SU-DHL-6 (cell line): ENCODE measurements around the gene UBTD2.

Experiments
- H2AFZ ChIP-seq: fragments of 200-600 bp; sonication (generic); 2 replicates; pipeline ENCODE4 v1.6.1; 2014; ENCODE audit warnings: low read depth, mild to moderate bottlenecking, moderate library complexity, mixed read lengths, antibody characterized with exemption, low read length; ENCODE audit not compliant: severe bottlenecking
- H3F3A ChIP-seq: fragments of 200-600 bp; shearing (Covaris generic); 2 replicates; pipeline ENCODE4 v1.6.0; 2016; ENCODE audit warnings: antibody characterized with exemption, mild to moderate bottlenecking; ENCODE audit not compliant: insufficient read depth
- H3K27ac ChIP-seq: fragments of 200-600 bp; sonication (generic); 2 replicates; pipeline ENCODE4 v1.5.1; 2016; ENCODE audit warnings: low read depth, mild to moderate bottlenecking, low read length, moderate library complexity, mixed read lengths
- H3K27me3 ChIP-seq: fragments of 200-600 bp; sonication (generic), shearing (Covaris generic); 2 replicates; pipeline ENCODE4 v1.6.0; 2014; ENCODE audit warnings: mild to moderate bottlenecking, low read length
- H3K36me3 ChIP-seq: fragments of 200-600 bp; sonication (generic); 2 replicates; pipeline ENCODE4 v1.6.1; 2014; ENCODE audit warnings: mild to moderate bottlenecking, low read length, mixed read lengths
- H3K4me2 ChIP-seq: fragments of 300-600, 200-600 bp; shearing (Covaris generic), sonication (generic); 2 replicates; pipeline ENCODE4 v1.6.0; 2014; ENCODE audit warnings: low read length, low read depth, mild to moderate bottlenecking; ENCODE audit not compliant: poor library complexity, severe bottlenecking
- H3K4me3 ChIP-seq: fragments of 200-600 bp; sonication (generic); 2 replicates; pipeline ENCODE4 v1.5.1; 2014; ENCODE audit warnings: antibody characterized with exemption, low read length, mild to moderate bottlenecking, mixed read lengths; ENCODE audit not compliant: insufficient read depth, poor library complexity, severe bottlenecking
- H3K79me2 ChIP-seq: fragments of 200-600 bp; sonication (generic); 2 replicates; pipeline ENCODE4 v1.6.1; 2014; ENCODE audit warnings: mild to moderate bottlenecking, low read length, moderate library complexity; ENCODE audit not compliant: insufficient read depth
- H3K9ac ChIP-seq: fragments of 200-600 bp; sonication (generic); 2 replicates; pipeline ENCODE4 v1.7.0; 2014; ENCODE audit warnings: mild to moderate bottlenecking, low read length
- H3K9me2 ChIP-seq: fragments of 200-600 bp; sonication (generic); replicated peaks from 2 replicates; pipeline ENCODE4 v1.6.1; 2014; ENCODE audit warnings: low read length; ENCODE audit not compliant: insufficient read depth
- H3K9me3 ChIP-seq: fragments of 200-600 bp; sonication (generic); 2 replicates; pipeline ENCODE4 v1.6.1; 2014; ENCODE audit warnings: low read length, mixed read lengths; ENCODE audit not compliant: insufficient read depth
- H4K20me1 ChIP-seq: fragments of 200-600 bp; sonication (generic); 2 replicates; pipeline ENCODE4 v1.6.1; 2014; ENCODE audit warnings: low read depth, mild to moderate bottlenecking, antibody characterized with exemption, low read length, moderate library complexity, mixed read lengths
- CTCF ChIP-seq: fragments of 200-600 bp; sonication (generic); IDR thresholded peaks from one replicate; pipeline ENCODE4 v1.5.1; 2017; ENCODE audit warnings: antibody characterized with exemption, mild to moderate bottlenecking, low read length, moderate library complexity; ENCODE audit not compliant: insufficient read depth, poor library complexity, severe bottlenecking
- EZH2phosphoT487 ChIP-seq: fragments of 200-600 bp; sonication (generic), shearing (Covaris generic); conservative IDR thresholded peaks from 2 replicates; pipeline ENCODE4 v1.6.1; 2018; ENCODE audit warnings: mild to moderate bottlenecking, antibody characterized with exemption, low read length, moderate library complexity, mixed read lengths

UBTD2 gene

GRCh38 chr5:172188893-172189692 is 94.5 kb downstream of the UBTD2 start:
- peak overlapping the region; percentile 87 for H2AFZ ChIP-seq
- no peak overlapping the region for H3K27ac ChIP-seq
- H3F3A ChIP-seq: no peaks in the 10 kb centered on the region
- no peak for TF ChIP-seq CTCF
- no peak for TF ChIP-seq EZH2phosphoT487
- peak overlapping the region; percentile 91 for H3K9ac ChIP-seq
- H3K79me2 ChIP-seq: peaks cover 38% of the 10 kb centered on the region
- H3K4me2 ChIP-seq: peak overlapping the region; percentile 77
- H3K4me3 ChIP-seq: peak overlapping the region; percentile 66
- H3K9me3 ChIP-seq: no peaks in the 10 kb centered on the region
- no peaks in the 10 kb centered on the region for H3K36me3 ChIP-seq
- no peaks in the 10 kb centered on the region for H4K20me1 ChIP-seq
- H3K9me2 ChIP-seq: no peaks in the 10 kb centered on the region
- H3K27me3 ChIP-seq: no peaks in the 10 kb centered on the region

DNA sequence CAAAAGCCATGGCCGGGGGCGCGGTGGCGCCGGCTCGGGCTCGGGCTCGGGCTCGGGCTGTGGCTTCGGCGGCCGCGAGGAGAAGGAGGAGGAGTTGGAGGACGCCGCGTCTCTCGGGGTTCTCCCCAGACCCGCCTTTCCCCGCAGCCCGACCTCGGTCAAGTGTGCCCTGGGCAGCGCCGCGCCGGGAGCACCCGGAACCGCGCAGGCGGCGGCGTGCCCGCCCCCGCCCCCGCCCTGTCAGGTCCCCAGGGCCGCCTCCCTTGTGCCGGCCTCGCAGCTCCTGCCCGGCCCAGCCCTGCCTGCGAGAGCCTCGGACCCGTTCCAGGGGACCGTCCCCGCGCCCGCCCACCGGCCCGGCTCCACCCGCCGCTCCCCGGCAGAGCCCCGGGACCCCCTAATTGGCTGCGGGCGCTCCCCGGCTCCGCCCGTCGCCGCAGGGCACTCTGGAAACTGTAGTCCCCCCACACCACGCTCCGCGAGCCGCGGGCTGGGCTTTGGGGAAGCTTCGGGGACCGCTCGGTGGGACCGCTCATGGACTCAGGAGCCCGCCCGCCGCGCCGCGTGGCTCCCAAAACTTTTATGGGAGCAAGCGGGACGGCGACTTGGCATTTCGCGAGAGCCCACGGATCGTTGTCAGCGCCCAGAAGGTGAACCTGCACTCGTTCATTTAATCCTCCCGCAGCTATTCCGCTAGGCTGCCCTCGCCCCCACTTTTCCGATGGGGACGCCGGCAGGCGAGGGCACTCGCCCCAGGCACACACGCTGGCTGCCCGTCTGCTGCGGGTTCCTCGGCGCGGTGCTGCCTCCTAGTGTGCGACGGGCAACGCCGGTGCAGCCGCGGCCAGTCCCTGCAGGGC is 95.3 kb downstream of the UBTD2 start, which contains the start of gene STK10:
Gene STK10, minus strand, starts transcription at position 192 of the 860 bp plus-strand sequence. Its CDS starts 182 bp downstream, at position 10.
- H3K27ac ChIP-seq: peak within 1 kb of the TSS; percentile 78
- TF ChIP-seq EZH2phosphoT487 (no peak), CTCF (peak; percentile 75)

DNA sequence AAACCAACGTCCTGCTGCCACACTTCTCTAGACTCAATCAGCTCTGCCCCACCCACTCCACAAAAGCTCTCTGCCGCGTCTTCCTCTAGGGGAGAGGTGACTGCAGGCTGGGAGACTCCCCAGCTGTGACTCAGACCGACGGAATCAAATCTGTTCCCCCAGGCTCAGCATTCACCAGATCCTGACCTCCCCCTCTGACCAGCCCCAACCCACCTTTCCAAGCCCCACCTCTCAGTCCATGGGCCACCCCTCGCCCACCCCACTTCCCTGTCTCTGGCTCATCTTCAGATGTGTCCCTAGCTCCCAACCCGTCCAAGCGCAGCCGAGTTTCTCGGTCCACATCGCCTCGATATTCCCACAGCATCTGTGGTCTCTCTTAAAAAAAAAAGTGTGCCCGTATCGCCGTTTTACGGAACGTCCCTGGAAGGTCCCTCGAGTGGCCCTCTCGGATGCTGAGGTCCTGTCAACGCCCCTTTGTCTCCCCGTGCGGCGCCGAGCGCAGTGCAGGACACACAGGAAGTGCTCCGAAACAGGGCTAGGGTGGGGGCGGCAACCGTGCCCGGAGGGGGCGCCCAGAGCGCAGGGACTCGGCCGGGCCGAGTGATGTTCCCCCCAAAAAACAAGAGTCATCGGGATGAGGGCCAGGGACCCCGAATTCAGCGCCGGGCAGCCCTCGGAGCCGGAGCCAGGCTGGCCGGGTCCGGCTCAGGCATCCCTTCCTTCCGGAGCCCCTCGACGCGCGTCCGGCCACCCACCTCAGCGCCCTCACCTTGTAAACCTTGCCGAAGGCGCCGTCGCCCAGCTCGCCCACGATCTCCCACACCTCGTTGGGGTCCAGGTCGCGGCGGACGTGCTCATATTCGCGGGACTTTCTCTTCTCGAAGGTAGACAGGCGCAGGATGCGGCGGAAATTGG is 96.2 kb downstream of the UBTD2 start:
- Histone ChIP-seq H3K79me2 (peaks cover 55% of the 10 kb centered on the region), H3K4me3 (peak overlapping the region; percentile 66), H3K9me3 (no peaks in the 10 kb centered on the region), H4K20me1 (no peaks in the 10 kb centered on the region), H3K4me2 (peak overlapping the region; percentile 82), H2AFZ (peak overlapping the region; percentile 81), H3F3A (no peaks in the 10 kb centered on the region), H3K9ac (peak overlapping the region; percentile 91), H3K36me3 (no peaks in the 10 kb centered on the region), H3K27ac (peak overlapping the region; percentile 78), H3K9me2 (no peaks in the 10 kb centered on the region), H3K27me3 (no peaks in the 10 kb centered on the region)
- TF ChIP-seq CTCF (no peak), EZH2phosphoT487 (no peak)

More for the DNA sequence above, 95.3 kb downstream of the UBTD2 start, which contains the start of gene STK10:
- Histone ChIP-seq H3K36me3 (no peaks in the 10 kb centered on the region), H3F3A (no peaks in the 10 kb centered on the region), H3K4me3 (peak within 1 kb of the TSS; percentile 66), H2AFZ (peak within 1 kb of the TSS; percentile 87), H3K79me2 (peaks cover 46% of the 10 kb centered on the region), H3K27me3 (no peaks in the 10 kb centered on the region), H3K9me3 (no peaks in the 10 kb centered on the region), H4K20me1 (no peaks in the 10 kb centered on the region), H3K9ac (peak within 1 kb of the TSS; percentile 91), H3K4me2 (peak within 1 kb of the TSS; percentile 82), H3K9me2 (no peaks in the 10 kb centered on the region)
